ENCODE results near the gene SORL1.

SORL1 gene

GRCh38 chr11:121608545-121609098 lies 156.5 kb downstream of the SORL1 start:
- Histone ChIP-seq H3K9ac (ENCODE audit: low read length in 2 of 2) (no peak overlapping the region), H3K27me3 (ENCODE audit: control insufficient read depth in 1 of 2, insufficient read depth in 2 of 2, low read length in 2 of 2) (no peaks in the 10 kb centered on the region), H3K27ac (ENCODE audit: low read length) (no peak overlapping the region), H3K4me1 (ENCODE audit: control insufficient read depth, insufficient read depth, low read length) (no peaks in the 10 kb centered on the region), H3K9me3 (ENCODE audit: control insufficient read depth in 2 of 2, low read length in 2 of 2) (no peaks in the 10 kb centered on the region), H3K36me3 (ENCODE audit: control insufficient read depth in 2 of 2, insufficient read depth in 2 of 2, low read length in 2 of 2) (peaks cover 23 to 27% of the 10 kb centered on the region in 2 donors), H3K4me3 (ENCODE audit: low read length in 2 of 2) (no peak overlapping the region)

GRCh38 chr11:121610706-121611105 lies 158.6 kb downstream of the SORL1 start:
- H3K27ac ChIP-seq (ENCODE audit: low read length) = no peak overlapping the region
- H3K4me1 ChIP-seq (ENCODE audit: control insufficient read depth, insufficient read depth, low read length) = no peaks in the 10 kb centered on the region
- no peaks in the 10 kb centered on the region for H3K9me3 ChIP-seq (ENCODE audit: control insufficient read depth in 2 of 2, low read length in 2 of 2)
- no peak overlapping the region for H3K9ac ChIP-seq (ENCODE audit: low read length in 2 of 2)
- no peak overlapping the region for H3K4me3 ChIP-seq (ENCODE audit: low read length in 2 of 2)
- peaks cover 18 to 27% of the 10 kb centered on the region in 2 donors for H3K36me3 ChIP-seq (ENCODE audit: control insufficient read depth in 2 of 2, insufficient read depth in 2 of 2, low read length in 2 of 2)
- H3K27me3 ChIP-seq (ENCODE audit: control insufficient read depth in 1 of 2, insufficient read depth in 2 of 2, low read length in 2 of 2) = no peaks in the 10 kb centered on the region

GRCh38 chr11:121611242-121611641 lies 159.1 kb downstream of the SORL1 start:
- no peaks in the 10 kb centered on the region for H3K4me1 ChIP-seq (ENCODE audit: control insufficient read depth, insufficient read depth, low read length)
- no peak overlapping the region for H3K9ac ChIP-seq (ENCODE audit: low read length in 2 of 2)
- no peak overlapping the region for H3K4me3 ChIP-seq (ENCODE audit: low read length in 2 of 2)
- no peak overlapping the region for H3K27ac ChIP-seq (ENCODE audit: low read length)
- no peaks in the 10 kb centered on the region for H3K9me3 ChIP-seq (ENCODE audit: control insufficient read depth in 2 of 2, low read length in 2 of 2)
- H3K36me3 ChIP-seq (ENCODE audit: control insufficient read depth in 2 of 2, insufficient read depth in 2 of 2, low read length in 2 of 2) = peaks cover 18 to 27% of the 10 kb centered on the region in 2 donors
- no peaks in the 10 kb centered on the region for H3K27me3 ChIP-seq (ENCODE audit: control insufficient read depth in 1 of 2, insufficient read depth in 2 of 2, low read length in 2 of 2)

DNA sequence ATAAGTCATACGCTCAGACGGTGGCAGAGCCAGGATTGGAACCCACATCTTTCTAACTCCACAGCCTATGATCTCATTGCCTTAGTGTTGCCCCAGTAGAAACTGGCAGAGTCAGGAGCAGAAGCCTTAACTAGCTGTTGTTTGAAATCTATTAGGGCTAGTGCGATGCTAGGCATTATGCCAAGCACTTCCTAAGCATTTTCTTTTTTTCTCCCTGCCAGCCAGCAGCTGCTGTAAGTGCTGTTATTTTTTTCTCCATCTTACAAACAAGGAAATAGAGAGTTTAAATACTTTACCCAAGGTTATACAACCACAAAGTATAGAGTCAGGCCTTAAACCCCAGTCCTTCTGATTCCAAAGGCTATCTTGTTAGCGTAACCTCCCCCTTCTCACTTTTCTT lies 161.6 kb downstream of the SORL1 start:
- H3K9me3 ChIP-seq (ENCODE audit: control insufficient read depth in 2 of 2, low read length in 2 of 2) = no peaks in the 10 kb centered on the region
- H3K27ac ChIP-seq (ENCODE audit: low read length) = no peak overlapping the region
- no peak overlapping the region for H3K4me3 ChIP-seq (ENCODE audit: low read length in 2 of 2)
- H3K27me3 ChIP-seq (ENCODE audit: control insufficient read depth in 1 of 2, insufficient read depth in 2 of 2, low read length in 2 of 2) = no peaks in the 10 kb centered on the region
- no peaks in the 10 kb centered on the region for H3K4me1 ChIP-seq (ENCODE audit: control insufficient read depth, insufficient read depth, low read length)
- H3K9ac ChIP-seq (ENCODE audit: low read length in 2 of 2) = no peak overlapping the region
- H3K36me3 ChIP-seq (ENCODE audit: control insufficient read depth in 2 of 2, insufficient read depth in 2 of 2, low read length in 2 of 2) = peaks cover 6 to 12% of the 10 kb centered on the region in 2 donors

- Histone ChIP-seq H3K36me3 (ENCODE audit: control insufficient read depth in 2 of 2, insufficient read depth in 2 of 2, low read length in 2 of 2) (peaks cover 8 to 13% of the 10 kb centered on the region in 2 donors), H3K27ac (ENCODE audit: low read length) (no peak overlapping the region), H3K27me3 (ENCODE audit: control insufficient read depth in 1 of 2, insufficient read depth in 2 of 2, low read length in 2 of 2) (no peaks in the 10 kb centered on the region), H3K4me1 (ENCODE audit: control insufficient read depth, insufficient read depth, low read length) (no peaks in the 10 kb centered on the region), H3K4me3 (ENCODE audit: low read length in 2 of 2) (no peak overlapping the region), H3K9me3 (ENCODE audit: control insufficient read depth in 2 of 2, low read length in 2 of 2) (no peaks in the 10 kb centered on the region), H3K9ac (ENCODE audit: low read length in 2 of 2) (no peak overlapping the region)
These were observed 162.6 kb downstream of the SORL1 start for GRCh38 chr11:121614636-121615240.

DNA sequence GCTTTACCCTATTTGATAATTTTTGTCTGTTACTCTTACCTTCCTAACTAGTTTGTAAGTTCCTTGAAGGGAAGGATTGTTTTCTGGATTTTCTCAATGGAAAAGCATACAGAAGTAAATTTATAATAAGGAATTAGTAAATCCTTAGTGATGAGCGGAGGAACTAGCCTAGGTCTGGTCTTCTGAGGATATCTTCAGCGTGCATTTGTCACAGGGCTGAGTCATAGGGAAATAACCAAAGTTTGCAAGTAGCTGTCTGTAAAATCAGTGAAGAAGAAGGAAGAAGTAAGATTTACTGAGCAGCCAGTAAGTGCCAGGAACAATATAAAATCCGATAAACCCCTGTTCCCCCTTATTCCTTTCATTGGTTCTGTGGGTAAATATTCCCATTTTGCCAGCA lies 163.4 kb downstream of the SORL1 start:
- Histone ChIP-seq H3K36me3 (ENCODE audit: control insufficient read depth in 2 of 2, insufficient read depth in 2 of 2, low read length in 2 of 2) (peaks cover 12 to 19% of the 10 kb centered on the region in 2 donors), H3K9me3 (ENCODE audit: control insufficient read depth in 2 of 2, low read length in 2 of 2) (no peaks in the 10 kb centered on the region), H3K27me3 (ENCODE audit: control insufficient read depth in 1 of 2, insufficient read depth in 2 of 2, low read length in 2 of 2) (no peaks in the 10 kb centered on the region), H3K4me3 (ENCODE audit: low read length in 2 of 2) (no peak overlapping the region), H3K27ac (ENCODE audit: low read length) (no peak overlapping the region), H3K9ac (ENCODE audit: low read length in 2 of 2) (no peak overlapping the region), H3K4me1 (ENCODE audit: control insufficient read depth, insufficient read depth, low read length) (no peaks in the 10 kb centered on the region)

GRCh38 chr11:121618516-121618915 lies 166.4 kb downstream of the SORL1 start:
- peaks cover 21 to 22% of the 10 kb centered on the region in 2 donors for H3K36me3 ChIP-seq (ENCODE audit: control insufficient read depth in 2 of 2, insufficient read depth in 2 of 2, low read length in 2 of 2)

DNA sequence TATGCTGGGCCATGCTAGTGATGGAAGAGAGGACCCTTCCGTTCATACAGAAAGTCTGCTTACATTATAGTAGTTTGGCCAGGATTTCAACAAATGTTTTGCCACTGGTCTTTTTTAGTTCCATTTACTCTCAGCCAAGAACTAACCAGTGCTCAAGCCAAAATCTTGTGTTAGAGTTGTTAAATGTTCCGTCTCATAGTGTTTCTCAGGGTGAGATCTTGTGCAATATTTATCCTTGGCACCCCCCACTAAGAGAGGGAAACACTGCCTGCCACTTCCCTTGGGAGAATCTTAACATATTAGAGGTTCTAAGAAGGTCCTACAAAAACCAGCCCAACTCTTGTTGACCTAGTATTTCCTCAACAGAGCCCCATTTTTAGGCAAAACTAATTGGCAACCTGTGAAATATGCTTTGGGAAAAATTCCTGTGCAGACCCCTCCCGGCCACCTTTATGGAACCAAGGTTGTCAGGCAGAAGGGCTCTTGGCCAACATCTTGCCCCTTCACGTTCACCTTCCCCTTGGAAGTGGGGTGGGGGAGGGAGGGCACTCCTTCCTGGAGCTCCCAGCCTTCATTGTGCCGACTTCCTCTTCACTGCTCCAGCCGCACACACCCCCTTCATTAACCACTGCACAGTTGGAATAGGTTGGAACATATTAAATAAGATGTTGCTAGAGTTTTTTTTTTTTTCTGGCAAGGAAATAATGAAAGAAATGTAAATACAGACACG lies 173.8 kb downstream of the SORL1 start:
- Histone ChIP-seq H3K9ac (ENCODE audit: low read length in 2 of 2) (no peak overlapping the region), H3K9me3 (ENCODE audit: control insufficient read depth in 2 of 2, low read length in 2 of 2) (no peaks in the 10 kb centered on the region), H3K4me3 (ENCODE audit: low read length in 2 of 2) (no peak overlapping the region), H3K4me1 (ENCODE audit: control insufficient read depth, insufficient read depth, low read length) (no peaks in the 10 kb centered on the region), H3K27me3 (ENCODE audit: control insufficient read depth in 1 of 2, insufficient read depth in 2 of 2, low read length in 2 of 2) (no peaks in the 10 kb centered on the region), H3K27ac (ENCODE audit: low read length) (no peak overlapping the region), H3K36me3 (ENCODE audit: control insufficient read depth in 2 of 2, insufficient read depth in 2 of 2, low read length in 2 of 2) (peaks cover 6 to 12% of the 10 kb centered on the region in 2 donors)

More at GRCh38 chr11:121618516-121618915, 166.4 kb downstream of the SORL1 start:
- no peak overlapping the region for H3K9ac ChIP-seq (ENCODE audit: low read length in 2 of 2)
- no peak overlapping the region for H3K27ac ChIP-seq (ENCODE audit: low read length)
- no peaks in the 10 kb centered on the region for H3K9me3 ChIP-seq (ENCODE audit: control insufficient read depth in 2 of 2, low read length in 2 of 2)
- no peaks in the 10 kb centered on the region for H3K27me3 ChIP-seq (ENCODE audit: control insufficient read depth in 1 of 2, insufficient read depth in 2 of 2, low read length in 2 of 2)
- H3K4me3 ChIP-seq (ENCODE audit: low read length in 2 of 2) = no peak overlapping the region
- no peaks in the 10 kb centered on the region for H3K4me1 ChIP-seq (ENCODE audit: control insufficient read depth, insufficient read depth, low read length)

GRCh38 chr11:121626507-121626875 lies 174.4 kb downstream of the SORL1 start:
- Histone ChIP-seq H3K4me3 (ENCODE audit: low read length in 2 of 2) (no peak overlapping the region), H3K27ac (ENCODE audit: low read length) (no peak overlapping the region), H3K27me3 (ENCODE audit: control insufficient read depth in 1 of 2, insufficient read depth in 2 of 2, low read length in 2 of 2) (no peaks in the 10 kb centered on the region), H3K9ac (ENCODE audit: low read length in 2 of 2) (no peak overlapping the region), H3K9me3 (ENCODE audit: control insufficient read depth in 2 of 2, low read length in 2 of 2) (no peaks in the 10 kb centered on the region), H3K4me1 (ENCODE audit: control insufficient read depth, insufficient read depth, low read length) (no peaks in the 10 kb centered on the region), H3K36me3 (ENCODE audit: control insufficient read depth in 2 of 2, insufficient read depth in 2 of 2, low read length in 2 of 2) (peaks cover 4 to 12% of the 10 kb centered on the region in 2 donors)

DNA sequence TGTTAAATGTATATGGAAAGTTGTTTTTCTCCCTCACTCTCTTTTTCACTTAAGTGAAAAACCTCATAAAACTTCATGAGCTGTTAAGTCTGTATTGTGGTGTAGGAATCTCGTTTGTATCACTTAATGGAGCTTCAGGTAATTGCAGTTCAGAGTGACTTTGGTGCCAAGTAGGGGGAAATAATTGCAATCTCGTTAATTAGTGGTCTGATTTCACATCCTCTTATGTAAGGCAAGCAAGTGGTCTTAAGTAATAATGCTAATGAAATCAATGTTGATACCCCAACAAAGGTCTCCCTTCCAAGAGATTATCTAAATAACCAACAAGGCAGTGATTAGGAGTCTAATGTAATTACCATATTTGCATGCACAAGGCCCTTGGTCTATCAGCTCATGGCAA lies 174.9 kb downstream of the SORL1 start:
- Histone ChIP-seq H3K4me1 (ENCODE audit: control insufficient read depth, insufficient read depth, low read length) (no peaks in the 10 kb centered on the region), H3K27me3 (ENCODE audit: control insufficient read depth in 1 of 2, insufficient read depth in 2 of 2, low read length in 2 of 2) (no peaks in the 10 kb centered on the region), H3K4me3 (ENCODE audit: low read length in 2 of 2) (no peak overlapping the region), H3K9me3 (ENCODE audit: control insufficient read depth in 2 of 2, low read length in 2 of 2) (no peaks in the 10 kb centered on the region), H3K27ac (ENCODE audit: low read length) (no peak overlapping the region), H3K36me3 (ENCODE audit: control insufficient read depth in 2 of 2, insufficient read depth in 2 of 2, low read length in 2 of 2) (peaks cover 4 to 9% of the 10 kb centered on the region in 2 donors), H3K9ac (ENCODE audit: low read length in 2 of 2) (no peak overlapping the region)

DNA sequence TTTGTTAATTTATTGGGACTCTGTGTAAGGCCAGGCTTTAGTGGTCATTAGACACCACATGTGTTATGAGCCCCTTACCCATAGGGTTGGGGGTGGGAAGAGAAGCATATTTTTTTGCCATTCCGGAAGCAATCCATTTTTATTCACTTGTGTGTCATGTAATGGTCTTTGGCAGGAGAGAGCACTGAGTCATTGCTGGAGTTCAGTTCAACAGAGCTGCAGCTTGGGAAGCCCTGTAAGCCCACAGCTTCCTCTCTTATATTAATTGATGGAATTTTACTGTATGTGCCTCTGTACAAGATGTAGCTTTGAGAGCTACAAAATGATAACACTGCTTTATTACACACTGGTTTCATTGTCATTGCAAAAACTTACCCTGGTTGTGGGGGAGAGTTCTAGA lies 177.9 kb downstream of the SORL1 start:
- H3K9ac ChIP-seq (ENCODE audit: low read length in 2 of 2) = no peak overlapping the region
- H3K4me1 ChIP-seq (ENCODE audit: control insufficient read depth, insufficient read depth, low read length) = no peaks in the 10 kb centered on the region
- H3K36me3 ChIP-seq (ENCODE audit: control insufficient read depth in 2 of 2, insufficient read depth in 2 of 2, low read length in 2 of 2) = peaks cover 0 to 3% of the 10 kb centered on the region in 2 donors
- H3K27me3 ChIP-seq (ENCODE audit: control insufficient read depth in 1 of 2, insufficient read depth in 2 of 2, low read length in 2 of 2) = no peaks in the 10 kb centered on the region
- no peaks in the 10 kb centered on the region for H3K9me3 ChIP-seq (ENCODE audit: control insufficient read depth in 2 of 2, low read length in 2 of 2)
- no peak overlapping the region for H3K4me3 ChIP-seq (ENCODE audit: low read length in 2 of 2)
- H3K27ac ChIP-seq (ENCODE audit: low read length) = no peak overlapping the region
